Measurements from ENCODE around the gene SLC5A2.
"Not testable (repeated sequence)": the region's sequence is repeated elsewhere in the genome, so short reads cannot be mapped to it uniquely, and the experiment has no call there.

Gene SLC5A2

DNA sequence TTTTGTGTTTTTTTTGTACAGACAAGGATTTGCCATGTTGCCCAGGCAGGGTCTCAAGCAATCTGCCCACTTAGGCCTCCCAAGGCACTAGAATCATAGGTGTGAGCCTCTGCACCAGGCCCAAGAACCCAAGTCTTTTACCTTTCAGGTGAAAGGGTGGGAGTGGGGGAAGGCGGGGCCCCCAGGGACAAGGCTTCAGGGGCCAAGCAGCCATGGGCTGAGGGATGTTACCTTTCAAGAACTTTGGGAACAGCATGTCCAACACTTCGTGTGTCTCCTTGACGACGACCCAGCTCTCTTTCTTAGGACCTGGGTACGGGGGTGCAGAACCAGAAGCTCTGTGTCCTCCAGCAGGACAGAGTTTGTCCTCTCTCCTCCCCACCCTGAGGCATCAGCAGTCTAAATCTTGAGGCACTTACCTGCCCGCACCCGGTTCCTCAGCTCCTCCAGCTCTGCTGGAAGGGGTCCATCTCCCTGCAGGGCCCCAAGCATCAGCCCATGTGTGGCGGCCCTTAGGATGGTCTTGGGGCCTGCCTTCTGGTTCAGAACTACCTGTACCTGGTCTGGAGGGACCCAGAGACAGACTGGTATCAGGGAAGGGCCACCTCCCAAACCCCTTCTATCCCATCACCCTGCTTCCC is 9.0 kb downstream of the SLC5A2 start:
- Histone ChIP-seq H3K27me3 (ENCODE audit: control insufficient read depth in 5 of 5, insufficient read depth in 4 of 5, low read length in 5 of 5) (peaks cover 0 to 11% (median 9%) of the 10 kb centered on the region in 5 donors), H3K9ac (ENCODE audit: low read length in 5 of 5) (no peak overlapping the region), H3K4me1 (ENCODE audit: control insufficient read depth in 5 of 5, insufficient read depth in 5 of 5, low read length in 5 of 5) (peaks cover 3 to 21% (median 18%) of the 10 kb centered on the region in 5 donors), H3K4me3 (ENCODE audit: low read depth in 1 of 5, low read length in 5 of 5) (no peak overlapping the region), H3K27ac (ENCODE audit: low read depth, low read length) (no peak overlapping the region), H3K9me3 (ENCODE audit: control insufficient read depth in 5 of 5, low read length in 5 of 5) (no peaks in the 10 kb centered on the region), H3K36me3 (ENCODE audit: control insufficient read depth in 5 of 5, insufficient read depth in 5 of 5, low read length in 5 of 5) (peaks cover 2 to 73% (median 68%) of the 10 kb centered on the region in 5 donors)

DNA sequence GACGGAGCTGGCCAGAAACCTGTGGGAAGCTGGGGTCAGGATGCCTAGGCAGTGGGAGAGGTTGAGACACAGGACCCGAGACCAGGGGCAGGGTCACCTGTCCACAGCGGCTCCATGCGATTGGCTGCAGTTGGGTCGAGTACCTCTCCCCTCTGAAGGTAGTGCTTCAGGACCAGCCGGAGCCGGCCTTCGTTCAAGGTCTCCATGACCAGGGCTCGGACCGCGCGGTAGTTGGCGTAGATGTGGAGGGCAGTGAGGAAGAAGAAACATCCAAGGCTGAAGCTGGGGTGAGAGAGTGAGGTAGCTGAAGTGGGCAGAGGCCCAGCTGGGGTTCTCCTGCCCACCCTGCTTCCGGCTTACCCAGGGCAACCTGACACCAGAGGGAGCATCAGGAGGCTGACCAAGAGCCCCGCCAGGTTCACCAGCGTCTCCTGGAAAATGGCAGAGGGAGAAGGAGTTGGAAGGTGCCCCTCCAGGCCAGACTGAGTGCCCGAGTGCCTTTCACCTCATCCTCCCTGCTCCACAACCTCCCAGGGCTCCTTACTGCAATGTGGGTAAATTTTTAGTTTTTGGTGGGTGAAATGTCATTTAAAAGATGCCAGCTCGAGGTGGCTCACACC is 10.7 kb downstream of the SLC5A2 start:
- Histone ChIP-seq H3K27me3 (ENCODE audit: control insufficient read depth in 5 of 5, insufficient read depth in 4 of 5, low read length in 5 of 5) (no peaks in the 10 kb centered on the region), H3K9me3 (ENCODE audit: control insufficient read depth in 5 of 5, low read length in 5 of 5) (no peaks in the 10 kb centered on the region), H3K4me1 (ENCODE audit: control insufficient read depth in 5 of 5, insufficient read depth in 5 of 5, low read length in 5 of 5) (peaks cover 0 to 3% (median under 1%) of the 10 kb centered on the region in 5 donors), H3K4me3 (ENCODE audit: low read depth in 1 of 5, low read length in 5 of 5) (no peak overlapping the region), H3K9ac (ENCODE audit: low read length in 5 of 5) (no peak overlapping the region), H3K27ac (ENCODE audit: low read depth, low read length) (no peak overlapping the region), H3K36me3 (ENCODE audit: control insufficient read depth in 5 of 5, insufficient read depth in 5 of 5, low read length in 5 of 5) (peaks cover 2 to 90% (median 84%) of the 10 kb centered on the region in 5 donors)

- no peaks in the 10 kb centered on the region for H3K27me3 ChIP-seq (ENCODE audit: control insufficient read depth in 5 of 5, insufficient read depth in 4 of 5, low read length in 5 of 5)
- H3K9me3 ChIP-seq (ENCODE audit: control insufficient read depth in 5 of 5, low read length in 5 of 5), result no peaks in the 10 kb centered on the region
- H3K4me1 ChIP-seq (ENCODE audit: control insufficient read depth in 5 of 5, insufficient read depth in 5 of 5, low read length in 5 of 5), result no peaks in the 10 kb centered on the region
- H3K9ac ChIP-seq (ENCODE audit: low read length in 5 of 5), result no peak overlapping the region
- no peak overlapping the region for H3K4me3 ChIP-seq (ENCODE audit: low read depth in 1 of 5, low read length in 5 of 5)
- peaks cover 5 to 87% (median 84%) of the 10 kb centered on the region in 5 donors for H3K36me3 ChIP-seq (ENCODE audit: control insufficient read depth in 5 of 5, insufficient read depth in 5 of 5, low read length in 5 of 5)
- no peak overlapping the region for H3K27ac ChIP-seq (ENCODE audit: low read depth, low read length)
Observed at GRCh38 chr16:31496670-31497069, 13.7 kb downstream of the SLC5A2 start.

DNA sequence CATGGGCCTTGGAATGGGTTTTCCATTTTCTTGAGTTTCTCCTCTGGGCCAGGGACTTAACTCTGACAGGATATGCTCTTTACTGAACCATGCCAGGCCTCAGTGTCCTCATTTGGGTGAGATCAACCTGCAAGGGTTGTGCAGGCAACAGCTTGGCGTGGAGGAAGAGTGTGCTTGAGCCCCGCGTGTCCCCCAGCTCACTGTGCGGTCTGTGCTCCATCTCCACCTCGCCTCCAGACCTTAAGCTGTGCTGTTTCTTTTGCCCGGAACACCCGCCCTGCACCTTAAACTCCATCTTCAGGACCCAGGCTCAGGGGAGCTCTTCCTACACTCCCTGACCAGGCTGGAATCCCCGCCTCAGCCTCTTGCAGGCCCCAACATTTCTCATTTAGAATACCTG is 15.6 kb downstream of the SLC5A2 start:
- Histone ChIP-seq H3K27me3 (ENCODE audit: control insufficient read depth in 5 of 5, insufficient read depth in 4 of 5, low read length in 5 of 5) (no peaks in the 10 kb centered on the region), H3K9me3 (ENCODE audit: control insufficient read depth in 5 of 5, low read length in 5 of 5) (no peaks in the 10 kb centered on the region), H3K27ac (ENCODE audit: low read depth, low read length) (no peak overlapping the region), H3K4me1 (ENCODE audit: control insufficient read depth in 5 of 5, insufficient read depth in 5 of 5, low read length in 5 of 5) (no peaks in the 10 kb centered on the region), H3K36me3 (ENCODE audit: control insufficient read depth in 5 of 5, insufficient read depth in 5 of 5, low read length in 5 of 5) (peaks cover 5 to 69% (median 66%) of the 10 kb centered on the region in 5 donors), H3K9ac (ENCODE audit: low read length in 5 of 5) (no peak overlapping the region), H3K4me3 (ENCODE audit: low read depth in 1 of 5, low read length in 5 of 5) (no peak overlapping the region)

DNA sequence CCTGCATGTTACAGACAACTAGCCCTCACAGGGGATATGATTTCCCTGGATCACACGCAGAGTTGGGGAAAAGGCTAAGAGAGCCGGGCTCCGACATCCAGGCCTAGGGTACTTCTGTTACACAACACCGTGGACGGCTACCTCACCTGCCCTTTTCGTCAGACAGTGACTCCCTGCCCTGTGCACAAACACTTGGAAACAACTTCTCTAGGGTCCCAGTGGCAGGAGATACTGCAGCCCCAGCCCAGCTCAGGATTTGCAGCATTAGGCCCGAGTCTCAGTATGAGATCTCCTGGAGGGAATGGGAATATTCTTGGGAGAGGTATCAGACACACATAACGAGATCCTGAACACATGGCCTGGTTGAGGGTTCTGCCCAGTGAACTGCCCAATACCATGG is 17.0 kb downstream of the SLC5A2 start:
- Histone ChIP-seq H3K4me3 (ENCODE audit: low read depth in 1 of 5, low read length in 5 of 5) (no peak overlapping the region), H3K36me3 (ENCODE audit: control insufficient read depth in 5 of 5, insufficient read depth in 5 of 5, low read length in 5 of 5) (peaks cover 5 to 59% (median 53%) of the 10 kb centered on the region in 5 donors), H3K27ac (ENCODE audit: low read depth, low read length) (no peak overlapping the region), H3K9ac (ENCODE audit: low read length in 5 of 5) (no peak overlapping the region), H3K4me1 (ENCODE audit: control insufficient read depth in 5 of 5, insufficient read depth in 5 of 5, low read length in 5 of 5) (peaks cover 0 to 9% (median 2%) of the 10 kb centered on the region in 5 donors), H3K27me3 (ENCODE audit: control insufficient read depth in 5 of 5, insufficient read depth in 4 of 5, low read length in 5 of 5) (no peaks in the 10 kb centered on the region), H3K9me3 (ENCODE audit: control insufficient read depth in 5 of 5, low read length in 5 of 5) (no peaks in the 10 kb centered on the region)

GRCh38 chr16:31501226-31501965 is 18.5 kb downstream of the SLC5A2 start:
- H3K4me3 ChIP-seq (ENCODE audit: low read depth in 1 of 5, low read length in 5 of 5), result no peak overlapping the region
- no peak overlapping the region for H3K27ac ChIP-seq (ENCODE audit: low read depth, low read length)
- H3K36me3 ChIP-seq (ENCODE audit: control insufficient read depth in 5 of 5, insufficient read depth in 5 of 5, low read length in 5 of 5), result peaks cover 3 to 53% (median 44%) of the 10 kb centered on the region in 5 donors
- H3K4me1 ChIP-seq (ENCODE audit: control insufficient read depth in 5 of 5, insufficient read depth in 5 of 5, low read length in 5 of 5), result peaks cover 0 to 16% (median 5%) of the 10 kb centered on the region in 5 donors
- no peaks in the 10 kb centered on the region for H3K27me3 ChIP-seq (ENCODE audit: control insufficient read depth in 5 of 5, insufficient read depth in 4 of 5, low read length in 5 of 5)
- no peaks in the 10 kb centered on the region for H3K9me3 ChIP-seq (ENCODE audit: control insufficient read depth in 5 of 5, low read length in 5 of 5)
- peak overlapping the region in 1 of 5 donors; percentile 15 for H3K9ac ChIP-seq (ENCODE audit: low read length in 5 of 5)

DNA sequence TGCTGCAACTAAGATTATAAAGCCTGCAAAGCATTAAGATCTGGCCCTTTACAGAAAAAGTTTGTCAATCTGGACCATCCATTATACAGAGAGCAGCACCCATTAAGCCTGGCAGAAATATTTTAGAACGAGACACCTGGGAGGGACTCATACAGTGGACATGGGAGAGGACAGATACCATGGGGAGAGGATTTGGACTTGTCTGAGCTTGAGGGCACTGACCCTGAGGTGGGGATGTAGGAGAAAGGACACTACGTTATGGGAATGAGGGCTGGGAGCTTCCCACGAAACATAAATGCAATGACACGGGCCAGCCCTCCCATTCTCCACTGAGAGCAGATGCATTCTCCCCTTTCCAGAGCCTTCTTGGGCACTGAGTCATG is 19.0 kb downstream of the SLC5A2 start:
- Histone ChIP-seq H3K9ac (ENCODE audit: low read length in 5 of 5) (peak overlapping the region in 1 of 5 donors; percentile 15), H3K4me3 (ENCODE audit: low read depth in 1 of 5, low read length in 5 of 5) (no peak overlapping the region), H3K9me3 (ENCODE audit: control insufficient read depth in 5 of 5, low read length in 5 of 5) (no peaks in the 10 kb centered on the region), H3K36me3 (ENCODE audit: control insufficient read depth in 5 of 5, insufficient read depth in 5 of 5, low read length in 5 of 5) (peaks cover 3 to 48% (median 38%) of the 10 kb centered on the region in 5 donors), H3K27ac (ENCODE audit: low read depth, low read length) (no peak overlapping the region), H3K4me1 (ENCODE audit: control insufficient read depth in 5 of 5, insufficient read depth in 5 of 5, low read length in 5 of 5) (peaks cover 4 to 21% (median 11%) of the 10 kb centered on the region in 5 donors), H3K27me3 (ENCODE audit: control insufficient read depth in 5 of 5, insufficient read depth in 4 of 5, low read length in 5 of 5) (no peaks in the 10 kb centered on the region)

DNA sequence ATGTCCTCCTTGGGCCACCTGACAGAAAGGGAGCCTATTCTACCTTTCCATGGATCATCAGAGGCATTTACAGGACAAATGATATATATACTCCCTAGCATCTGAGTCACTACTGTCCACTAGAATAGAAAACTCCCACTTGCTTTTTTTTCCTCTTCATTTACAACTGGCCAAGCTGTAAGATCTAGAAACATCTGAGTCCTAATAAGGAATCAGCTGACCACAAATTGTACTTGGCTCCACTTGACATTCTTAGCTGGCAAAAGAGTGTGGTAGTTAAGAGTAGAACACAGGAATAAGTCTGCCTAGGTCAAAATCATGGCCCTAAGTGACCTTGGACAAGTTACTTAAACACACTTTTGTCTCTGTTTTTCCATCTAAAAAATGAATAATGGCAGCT is 20.1 kb downstream of the SLC5A2 start:
- Histone ChIP-seq H3K4me1 (ENCODE audit: control insufficient read depth in 5 of 5, insufficient read depth in 5 of 5, low read length in 5 of 5) (peaks cover 6 to 31% (median 20%) of the 10 kb centered on the region in 5 donors), H3K27ac (ENCODE audit: low read depth, low read length) (no peak overlapping the region), H3K27me3 (ENCODE audit: control insufficient read depth in 5 of 5, insufficient read depth in 4 of 5, low read length in 5 of 5) (no peaks in the 10 kb centered on the region), H3K4me3 (ENCODE audit: low read depth in 1 of 5, low read length in 5 of 5) (no peak overlapping the region), H3K36me3 (ENCODE audit: control insufficient read depth in 5 of 5, insufficient read depth in 5 of 5, low read length in 5 of 5) (peaks cover 3 to 38% (median 30%) of the 10 kb centered on the region in 5 donors), H3K9ac (ENCODE audit: low read length in 5 of 5) (peak overlapping the region in 1 of 5 donors; percentile 17), H3K9me3 (ENCODE audit: control insufficient read depth in 5 of 5, low read length in 5 of 5) (no peaks in the 10 kb centered on the region)

GRCh38 chr16:31503555-31503954 is 20.6 kb downstream of the SLC5A2 start:
- Histone ChIP-seq H3K4me1 (ENCODE audit: control insufficient read depth in 5 of 5, insufficient read depth in 5 of 5, low read length in 5 of 5) (peaks cover 6 to 31% (median 20%) of the 10 kb centered on the region in 5 donors), H3K36me3 (ENCODE audit: control insufficient read depth in 5 of 5, insufficient read depth in 5 of 5, low read length in 5 of 5) (peaks cover 3 to 32% (median 24%) of the 10 kb centered on the region in 5 donors)
- H3K9ac ChIP-seq (ENCODE audit: low read length in 5 of 5); H3K9me3 ChIP-seq (ENCODE audit: control insufficient read depth in 5 of 5, low read length in 5 of 5); H3K4me3 ChIP-seq (ENCODE audit: low read depth in 1 of 5, low read length in 5 of 5); H3K27ac ChIP-seq (ENCODE audit: low read depth, low read length); H3K27me3 ChIP-seq (ENCODE audit: control insufficient read depth in 5 of 5, insufficient read depth in 4 of 5, low read length in 5 of 5): not testable (repeated sequence)

DNA sequence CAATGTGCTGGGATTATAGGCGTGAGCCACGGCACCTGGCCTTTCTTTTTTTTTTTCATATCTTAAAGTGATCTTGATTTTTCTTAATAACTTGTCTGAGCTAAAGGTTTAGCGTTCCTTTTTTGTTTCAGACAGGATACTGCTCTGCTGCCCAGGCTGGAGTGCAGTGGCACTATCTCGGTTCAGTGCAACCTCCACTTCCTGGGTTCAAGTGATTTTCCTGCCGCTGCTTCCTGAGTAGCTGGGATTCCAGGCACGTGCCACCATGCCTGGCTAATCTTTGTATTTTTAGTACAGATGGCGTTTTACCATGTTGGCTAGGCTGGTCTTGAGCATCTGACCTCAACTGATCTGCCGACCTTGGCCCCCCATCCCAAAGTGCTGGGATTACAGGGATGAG is 21.2 kb downstream of the SLC5A2 start:
- Histone ChIP-seq H3K4me1 (ENCODE audit: control insufficient read depth in 5 of 5, insufficient read depth in 5 of 5, low read length in 5 of 5) (peaks cover 6 to 37% (median 26%) of the 10 kb centered on the region in 5 donors), H3K4me3 (ENCODE audit: low read depth in 1 of 5, low read length in 5 of 5) (no peak overlapping the region), H3K9me3 (ENCODE audit: control insufficient read depth in 5 of 5, low read length in 5 of 5) (no peaks in the 10 kb centered on the region), H3K27ac (ENCODE audit: low read depth, low read length) (no peak overlapping the region), H3K27me3 (ENCODE audit: control insufficient read depth in 5 of 5, insufficient read depth in 4 of 5, low read length in 5 of 5) (no peaks in the 10 kb centered on the region), H3K9ac (ENCODE audit: low read length in 5 of 5) (no peak overlapping the region), H3K36me3 (ENCODE audit: control insufficient read depth in 5 of 5, insufficient read depth in 5 of 5, low read length in 5 of 5) (peaks cover 3 to 26% (median 20%) of the 10 kb centered on the region in 5 donors)
